Effector CD4-positive, alpha-beta T cell (primary cell): ENCODE data around the gene DUSP28.
"Not testable (repeated sequence)": the region's sequence is repeated elsewhere in the genome, so short reads cannot be mapped to it uniquely, and the experiment has no call there.

Experiments
- DNase-seq: peaks from one replicate; pipeline ENCODE4 v3.0.0-alpha.2; 2020

DUSP28 gene

DNA sequence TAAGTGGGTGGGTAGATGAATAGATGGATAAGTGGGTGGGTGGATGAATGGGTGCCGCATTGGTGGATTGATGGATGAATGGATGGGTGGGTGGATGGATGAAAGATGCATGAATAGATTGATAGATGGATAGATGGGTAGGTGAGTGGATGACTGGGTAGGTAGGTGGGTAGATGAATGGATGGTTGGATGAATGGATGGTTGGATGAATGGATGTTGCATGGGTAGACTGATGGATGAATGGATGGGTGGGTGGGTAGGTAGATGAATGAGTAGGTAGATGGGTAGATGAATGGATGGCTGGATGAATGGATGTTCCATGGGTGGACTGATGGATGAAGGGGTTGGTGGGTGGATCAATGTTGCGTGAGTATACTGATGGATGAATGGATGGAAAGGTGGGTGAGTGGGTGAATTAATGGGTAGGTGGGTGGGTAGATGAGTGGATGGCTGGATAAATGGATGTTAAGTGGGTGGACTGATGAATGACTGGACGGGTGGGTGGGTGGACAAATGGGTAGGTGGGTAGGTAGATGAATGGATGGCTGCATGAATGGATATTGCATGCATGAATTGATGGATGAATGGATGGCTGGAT, 32.9 kb upstream of the DUSP28 start:
- no peak for DNase-seq

DNA sequence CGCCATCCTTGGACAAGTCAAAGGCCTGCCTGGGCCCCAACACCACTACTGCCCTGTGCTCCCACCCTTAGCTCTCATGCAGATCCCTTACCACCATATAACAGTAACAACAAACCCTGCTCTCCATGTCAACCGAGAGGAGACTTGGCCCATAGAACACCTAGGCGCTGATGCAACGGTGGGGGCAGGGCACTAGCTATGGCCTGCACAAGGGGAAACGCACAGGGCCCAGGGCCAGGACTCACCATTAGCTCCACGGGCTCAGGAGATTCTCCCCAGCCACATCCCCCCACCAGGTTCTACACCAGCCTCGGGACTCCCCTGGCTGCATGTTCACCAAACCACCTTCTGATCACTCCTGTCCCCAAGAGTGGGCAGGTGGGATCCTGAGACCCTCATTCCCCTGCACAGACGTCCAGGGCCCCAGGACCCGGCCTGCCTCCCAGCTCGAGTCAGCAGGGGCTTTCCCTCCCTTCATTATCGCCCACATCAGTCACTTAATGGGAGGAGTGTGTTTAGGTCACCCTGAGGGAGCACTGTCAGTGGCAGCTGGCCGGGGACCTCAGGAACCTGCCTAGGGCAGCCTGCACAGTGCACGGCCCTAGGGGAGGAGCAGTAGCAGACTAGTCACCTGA, 31.6 kb upstream of the DUSP28 start:
- DNase-seq = no peak

DNA sequence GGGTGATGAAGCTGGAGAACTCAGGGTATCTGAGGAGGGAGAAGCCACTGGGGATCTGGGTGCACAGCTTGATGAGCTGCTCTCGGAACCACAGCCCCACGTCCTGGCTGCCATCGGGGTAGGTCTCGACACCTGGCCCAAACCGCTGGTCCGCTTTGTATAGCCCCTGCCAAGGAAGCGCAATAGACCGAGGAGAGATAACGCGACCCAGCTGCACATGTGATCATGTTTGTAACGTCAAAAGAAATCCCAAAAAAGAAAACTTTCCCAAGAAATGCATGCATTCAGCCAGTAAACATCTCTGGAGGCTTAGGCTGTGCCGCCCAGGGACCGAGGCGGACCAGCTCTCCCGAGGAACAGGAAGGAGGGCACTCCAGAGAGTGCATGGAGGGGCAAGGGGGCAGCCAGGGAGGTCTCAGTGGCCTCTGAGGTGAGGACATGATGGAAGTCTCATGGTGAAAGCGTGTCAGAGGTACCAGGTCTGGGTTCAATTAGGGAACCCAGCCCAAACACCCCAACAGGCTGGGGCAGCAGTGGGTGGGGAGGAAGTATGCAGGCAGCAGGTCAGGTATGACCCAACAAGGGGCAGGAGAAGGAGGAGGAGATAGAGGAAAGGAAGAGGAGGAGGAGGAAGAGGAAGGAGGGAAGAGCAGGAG, 30.7 kb upstream of the DUSP28 start:
- DNase-seq = no peak

DNA sequence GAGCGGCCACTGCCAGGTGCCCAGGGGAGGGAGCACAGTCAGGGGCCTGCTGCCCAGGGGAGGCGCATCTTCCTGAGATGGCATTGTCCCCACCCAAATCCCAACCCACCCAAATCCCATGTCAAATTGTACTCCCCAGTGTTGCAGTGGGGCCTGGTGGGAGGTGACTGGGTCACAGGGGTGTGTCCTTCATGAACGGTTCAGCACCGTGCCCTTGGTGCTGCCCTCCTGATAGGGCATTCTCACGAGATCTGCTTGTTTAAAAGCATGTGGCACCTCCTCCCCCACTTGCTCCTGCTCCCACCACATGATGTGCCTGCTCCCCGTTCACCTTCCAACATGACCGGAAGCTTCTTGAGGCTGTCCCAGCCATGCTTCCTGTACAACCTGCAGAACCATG, 30.0 kb upstream of the DUSP28 start:
- no peak for DNase-seq

DNA sequence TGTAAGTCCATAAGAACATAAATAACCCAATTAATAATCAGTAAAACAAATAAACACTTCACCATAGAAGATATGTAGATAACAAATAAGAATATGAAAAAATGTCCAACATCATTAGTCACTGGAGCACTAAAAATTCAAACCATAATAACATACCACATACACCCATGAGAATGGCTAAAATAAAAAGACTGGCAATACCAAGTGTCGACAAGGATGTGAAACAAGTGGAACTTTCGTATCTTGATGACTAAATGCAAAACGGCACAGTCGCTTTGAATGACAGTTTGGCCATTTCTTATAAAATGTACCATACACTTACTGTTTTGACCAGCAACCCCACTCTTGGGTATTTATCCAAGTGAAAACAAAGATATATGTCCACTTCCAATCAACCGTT, 29.1 kb upstream of the DUSP28 start:
- DNase-seq = no peak

DNA sequence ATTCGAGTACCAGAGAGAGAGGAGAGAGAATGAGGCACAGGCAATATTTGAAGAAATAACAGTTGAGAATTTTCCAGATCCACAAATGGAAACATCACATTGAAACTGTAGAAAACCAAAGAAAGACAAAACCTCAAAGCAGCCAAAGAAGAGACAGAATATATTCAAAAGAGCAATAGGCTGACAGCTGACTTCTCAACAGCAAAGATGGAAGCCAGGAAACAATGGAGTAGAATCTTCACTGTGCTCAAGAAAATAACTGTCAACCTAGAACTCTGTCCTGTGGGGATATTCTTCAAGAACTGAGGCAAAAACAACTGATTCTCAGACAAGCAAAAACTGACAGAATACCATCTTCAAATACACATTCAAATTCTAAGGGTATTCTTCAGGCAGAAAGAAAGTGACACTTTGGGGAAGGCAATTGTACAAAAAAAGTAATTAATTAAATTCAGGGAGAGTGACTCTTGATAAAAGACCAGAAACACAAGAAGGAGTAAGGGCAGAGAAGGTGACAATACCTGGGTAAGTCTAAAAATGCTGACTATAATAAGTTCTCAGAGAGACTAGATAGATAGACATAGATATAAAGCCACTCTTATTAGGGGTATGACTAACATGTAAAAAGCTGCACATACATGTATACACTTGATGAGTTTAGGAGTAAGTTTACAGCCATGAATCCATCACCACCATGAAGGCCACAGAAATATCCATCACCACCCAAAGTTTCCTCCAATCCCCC, 28.0 kb upstream of the DUSP28 start:
- no peak for DNase-seq

DNA sequence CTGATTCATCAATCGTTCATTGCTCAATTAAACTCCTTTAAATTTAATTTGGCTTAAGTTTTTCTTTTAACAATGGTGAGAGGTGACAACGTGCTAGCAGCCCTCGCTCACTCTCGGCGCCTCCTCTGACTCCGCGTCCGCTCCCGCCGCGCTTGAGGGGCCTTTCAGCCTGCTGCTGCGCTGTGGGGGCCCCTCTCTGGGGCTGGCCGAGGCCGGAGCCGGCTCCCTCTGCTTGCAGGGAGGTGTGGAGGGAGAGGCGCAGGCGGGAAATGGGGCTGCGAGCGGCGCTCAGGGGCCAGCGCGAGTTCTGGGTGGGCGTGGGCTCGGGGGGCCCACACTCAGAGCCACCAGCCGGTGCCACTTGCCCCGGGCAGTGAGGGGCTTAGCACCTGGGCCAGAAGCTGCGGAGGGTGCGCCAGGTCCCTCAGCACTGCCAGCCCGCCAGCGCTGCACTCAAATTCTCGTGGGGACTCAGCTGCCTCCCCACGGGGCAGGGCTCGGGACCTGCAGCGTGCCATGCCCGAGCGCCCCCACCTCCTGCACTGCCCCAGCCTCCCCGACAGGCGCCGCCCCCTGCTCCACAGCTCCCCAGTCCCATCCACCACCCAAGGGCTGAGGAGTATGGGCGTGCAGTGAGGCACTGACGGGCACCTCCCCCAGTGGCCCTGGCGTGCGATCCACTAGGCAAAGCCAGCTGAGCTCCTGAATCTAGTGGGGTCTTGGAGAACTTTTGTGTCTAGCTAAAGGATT, 22.0 kb upstream of the DUSP28 start:
- DNase-seq = no peak

DNA sequence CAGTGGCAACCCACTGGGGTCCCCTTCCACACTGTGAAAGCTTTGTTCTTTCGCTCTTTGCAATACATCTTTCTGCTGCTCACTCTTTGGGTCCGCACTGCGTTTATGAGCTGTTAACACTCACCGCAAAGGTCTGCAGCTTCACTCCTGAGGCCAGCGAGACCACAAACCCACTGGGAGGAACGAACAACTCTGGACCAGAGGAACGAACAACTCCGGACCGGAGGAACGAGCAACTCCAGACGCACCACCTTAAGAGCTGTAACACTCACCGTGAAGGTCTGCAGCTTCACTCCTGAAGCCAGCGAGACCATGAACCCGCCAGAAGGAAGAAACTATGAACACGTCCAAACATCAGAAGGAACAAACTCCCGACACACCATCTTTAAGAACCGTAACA, 21.1 kb upstream of the DUSP28 start:
- DNase-seq = not testable (repeated sequence)

DNA sequence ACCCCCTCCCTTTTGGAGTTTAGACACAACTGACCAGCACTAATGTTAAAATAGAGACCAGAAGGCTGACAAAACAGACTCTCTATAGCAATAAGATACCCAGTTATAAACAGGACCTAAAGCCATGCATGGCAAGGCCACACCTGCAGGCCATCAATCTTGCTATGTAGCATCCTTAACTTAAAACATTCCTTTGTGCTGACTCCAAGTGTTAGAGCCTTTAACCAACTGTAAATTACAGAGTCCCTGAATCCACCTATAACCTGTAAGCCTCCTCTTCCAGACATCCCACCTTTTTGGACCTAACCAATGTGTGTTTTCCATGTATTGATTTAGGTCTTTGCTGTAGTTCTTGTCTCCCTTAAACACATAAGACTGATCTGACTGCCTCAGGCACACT, 20.3 kb upstream of the DUSP28 start:
- DNase-seq = no peak

DNA sequence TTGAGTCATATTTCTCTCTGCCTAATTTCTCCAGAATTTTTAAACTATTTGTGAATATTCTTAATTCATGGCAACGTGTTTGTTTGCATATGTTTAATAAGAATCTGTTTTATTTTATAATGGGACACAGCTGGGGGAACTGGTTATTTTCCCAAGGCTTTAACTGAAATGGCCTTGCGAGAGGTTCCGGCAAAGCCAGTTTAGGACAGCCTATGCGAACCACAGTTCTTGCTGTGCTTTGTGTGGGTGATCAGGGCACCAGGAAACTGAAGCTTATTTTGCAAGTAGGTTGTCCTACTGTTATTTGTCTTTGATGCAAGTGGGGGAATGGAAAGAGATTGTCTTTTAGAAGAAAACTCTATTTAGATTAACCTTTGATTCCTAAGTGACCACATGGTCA, 8.9 kb upstream of the DUSP28 start:
- DNase-seq = no peak

DNA sequence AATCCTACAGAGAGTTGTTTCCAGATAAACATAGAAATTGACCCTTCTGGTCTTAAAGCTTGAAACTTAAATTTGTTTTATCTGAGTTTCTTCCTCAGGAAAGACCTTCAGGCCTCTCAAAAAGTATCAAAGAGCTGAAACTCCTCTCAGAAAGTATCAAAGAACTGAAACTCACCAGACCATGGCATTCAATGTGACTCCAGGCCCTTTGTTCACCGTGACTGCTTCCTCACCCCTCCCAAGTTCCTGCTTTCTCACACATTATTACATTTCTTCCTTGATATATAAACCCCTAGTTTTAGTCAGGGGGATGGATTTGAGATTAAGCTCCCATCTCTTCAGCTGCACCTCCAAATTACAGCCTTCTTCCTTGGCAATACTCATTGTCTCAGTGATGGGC, 8.3 kb upstream of the DUSP28 start:
- DNase-seq = no peak

DNA sequence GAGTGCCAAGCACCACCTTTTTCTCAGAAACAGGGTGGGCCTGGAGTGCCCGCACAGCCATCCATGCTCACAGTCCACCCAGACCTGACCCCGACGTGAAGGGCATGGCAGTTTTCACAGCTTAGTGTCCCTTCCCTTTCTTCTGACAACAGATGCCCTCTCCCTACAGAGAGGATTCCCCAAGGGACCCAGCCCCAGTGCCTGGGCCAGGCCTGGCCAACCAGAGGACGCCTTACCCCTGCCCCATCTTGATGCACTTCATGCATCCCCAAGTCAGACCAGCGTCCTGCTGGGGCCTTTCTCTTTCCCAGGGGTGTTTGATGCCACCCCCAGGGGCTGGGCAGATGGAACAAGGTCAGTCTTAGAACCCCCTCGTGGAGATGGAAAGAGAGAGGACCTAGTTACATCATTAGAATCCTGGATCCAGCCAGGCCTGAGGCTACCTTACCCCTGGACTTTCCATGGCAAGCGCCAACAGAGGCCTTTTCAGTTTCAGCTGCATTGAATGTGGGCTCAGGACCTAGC, 6.1 kb upstream of the DUSP28 start:
- DNase-seq = no peak

DNA sequence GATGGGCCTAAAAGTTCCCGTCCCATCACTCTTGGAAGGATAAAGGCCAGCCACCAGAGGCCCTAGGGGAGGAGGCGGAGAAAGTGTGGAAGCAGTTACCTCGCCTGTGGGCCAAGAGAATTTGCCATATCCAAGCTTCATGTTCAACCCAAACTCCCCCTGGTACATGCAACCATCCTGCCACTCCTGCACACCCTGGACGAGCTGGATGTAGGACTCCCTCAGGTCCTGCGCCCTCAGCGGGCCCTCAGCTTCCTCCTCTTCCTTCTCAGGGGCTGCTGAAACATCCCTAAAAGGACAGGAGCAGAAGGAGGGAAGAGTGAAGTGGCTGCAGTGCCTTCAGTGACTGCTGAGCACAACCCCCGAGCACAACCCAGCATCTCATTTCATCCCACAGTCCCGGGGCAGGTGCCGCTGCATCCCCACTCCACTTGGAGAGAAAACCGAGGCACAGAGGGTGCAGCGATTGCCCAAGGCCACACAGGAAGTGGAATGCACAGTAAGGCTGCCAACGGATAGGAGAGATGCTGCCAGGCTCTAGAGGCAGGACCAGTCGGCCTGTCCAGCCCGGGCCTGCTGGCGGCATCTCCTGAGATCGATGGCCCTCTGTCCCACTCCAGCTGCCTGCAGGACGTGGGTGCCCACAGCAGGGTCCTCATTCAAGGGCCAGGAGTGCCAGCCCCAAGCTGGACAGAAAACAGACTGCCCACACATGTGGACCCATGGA, 5.2 kb upstream of the DUSP28 start:
- no peak for DNase-seq

DNA sequence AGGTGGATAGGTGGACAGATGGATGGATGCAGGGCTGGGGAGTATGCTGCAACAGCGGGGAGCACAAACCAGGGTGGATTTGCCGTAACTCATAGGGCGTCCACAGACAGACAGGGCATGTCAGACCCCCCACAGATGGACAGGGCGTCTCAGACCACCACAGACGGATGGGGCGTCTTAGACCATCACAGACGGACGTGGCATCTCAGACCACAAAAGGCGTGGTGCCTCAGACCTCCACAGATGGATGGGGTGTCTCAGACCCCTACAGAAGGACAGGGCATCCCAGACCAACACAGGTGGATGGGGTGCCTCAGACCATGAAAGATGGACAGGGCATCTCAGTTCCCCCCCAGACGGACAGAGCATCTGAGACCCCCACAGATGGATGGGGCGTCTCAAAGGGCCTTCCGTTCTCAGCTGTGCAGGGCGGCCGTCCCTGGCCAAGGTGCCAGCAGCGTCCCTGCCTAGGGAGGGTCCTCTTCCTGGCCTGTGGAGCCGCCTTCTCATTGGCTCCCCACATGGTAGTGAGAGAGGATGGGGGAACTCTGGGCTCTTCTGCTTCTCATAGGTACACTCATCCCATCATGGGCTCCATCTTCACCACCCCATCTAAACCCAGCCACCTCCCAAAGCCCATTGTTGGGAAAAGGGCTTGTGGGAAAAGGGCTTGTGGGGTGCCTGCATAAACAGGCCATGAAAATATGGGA, 4.5 kb upstream of the DUSP28 start:
- DNase-seq = no peak

DNA sequence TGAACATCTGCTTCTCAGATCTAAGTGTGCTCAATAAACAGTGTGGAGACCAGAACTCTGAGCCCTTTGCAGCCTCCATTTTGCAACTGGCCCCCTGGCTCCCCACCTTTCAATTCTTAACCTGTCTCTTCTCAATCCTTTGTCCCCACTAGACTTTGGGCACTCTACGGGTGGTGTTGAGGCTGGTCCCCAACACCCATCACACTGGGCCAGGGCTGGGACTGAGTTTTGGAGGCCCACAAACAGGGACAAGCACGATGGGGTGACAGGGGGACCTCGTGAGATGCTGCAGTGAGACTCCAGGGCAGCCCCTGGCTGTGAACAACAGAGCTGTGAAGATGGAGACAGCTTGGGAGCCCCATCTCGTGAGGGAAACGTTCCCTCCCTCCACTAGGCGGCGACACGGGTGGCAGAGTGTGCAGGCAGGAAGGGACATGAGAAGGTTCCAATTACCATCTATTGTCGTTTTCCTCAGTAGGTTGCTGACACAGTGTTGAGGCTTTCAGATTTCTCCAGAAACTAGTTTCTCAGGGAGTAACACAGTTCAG, 3.5 kb upstream of the DUSP28 start:
- DNase-seq = peak; percentile 60

DNA sequence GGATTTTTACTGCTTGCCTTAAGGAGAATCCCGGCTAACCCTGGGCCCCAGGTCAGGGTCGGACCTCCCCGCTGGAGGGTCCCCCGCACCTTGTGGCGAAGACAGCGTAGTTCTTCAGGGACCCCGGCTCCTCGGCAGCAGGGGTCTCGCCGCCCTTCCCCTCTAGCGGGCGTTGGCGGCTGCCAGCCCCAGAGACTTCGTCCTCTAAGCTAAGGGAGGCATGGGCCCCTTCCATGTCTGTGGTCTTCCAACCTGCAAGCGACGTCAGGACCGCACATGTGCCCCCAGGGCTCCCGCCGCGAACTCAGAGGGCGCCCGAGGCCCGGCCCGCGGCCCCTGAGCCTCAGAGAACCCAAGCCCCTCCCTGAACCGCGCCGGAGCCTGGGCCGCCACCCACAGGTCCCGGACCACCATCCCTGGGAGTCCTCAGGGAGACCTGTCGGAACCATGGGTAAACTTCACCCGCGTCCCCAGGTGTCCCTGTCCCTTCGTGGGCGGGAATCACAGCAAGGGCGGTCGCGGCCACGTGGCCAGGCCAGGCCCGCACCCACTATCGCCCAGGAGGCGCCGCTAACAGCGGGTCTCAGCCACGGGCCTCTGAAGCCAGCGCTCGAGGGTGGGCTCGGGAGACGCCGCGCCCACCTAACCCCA, 2.9 kb upstream of the DUSP28 start:
- no peak for DNase-seq

DNA sequence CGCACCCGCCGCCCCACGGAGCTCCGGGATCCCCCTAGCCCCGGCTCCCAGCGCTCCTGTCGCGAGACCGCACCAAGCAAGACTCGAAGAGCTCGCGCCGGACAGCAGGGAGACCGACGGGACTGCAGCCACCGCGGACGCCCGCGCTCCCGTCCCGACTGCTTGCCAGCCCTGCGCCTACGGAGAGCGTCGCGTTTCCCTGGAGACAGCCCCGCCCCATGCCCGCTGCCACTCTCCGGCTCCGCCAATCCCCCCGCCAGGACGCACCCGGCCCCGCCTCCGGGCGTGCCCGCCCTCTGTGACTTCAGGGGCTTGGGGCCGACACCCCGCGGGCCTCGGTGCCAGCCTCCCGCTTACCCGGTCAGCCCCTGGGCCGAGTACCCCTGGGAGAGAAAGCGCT, 2.3 kb upstream of the DUSP28 start, which contains the start of gene ANKMY1:
TSS of gene ANKMY1 (minus strand) at position 181 of the 400 bp plus-strand sequence. CDS start 653 bp downstream, outside the sequence.
- peak; percentile 40 for DNase-seq

DNA sequence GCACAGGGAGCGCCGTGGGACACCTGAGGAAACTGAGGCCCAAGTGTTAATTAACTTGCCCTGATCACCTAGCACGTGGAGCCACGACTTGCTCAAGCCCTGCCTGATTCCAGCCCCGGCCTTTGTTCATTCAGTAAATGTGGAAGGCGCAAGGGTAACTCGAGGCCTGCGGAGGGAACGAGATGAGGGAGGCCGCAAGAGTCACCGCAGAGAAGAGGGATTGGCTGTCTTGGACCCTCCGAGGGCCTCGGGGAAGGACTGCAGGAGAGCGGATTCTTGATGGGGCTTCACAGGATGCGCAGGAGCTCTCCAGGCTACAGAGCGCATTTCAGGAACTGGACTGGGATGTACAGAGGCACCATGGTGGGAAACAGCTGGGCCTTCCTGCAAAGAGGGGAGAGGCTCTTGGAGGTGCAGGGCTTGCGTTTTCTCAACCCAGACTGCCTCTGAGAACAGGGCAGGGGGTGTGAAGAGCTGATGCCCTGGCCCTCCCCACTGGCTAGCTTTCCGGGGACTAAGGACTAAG, 1.9 kb upstream of the DUSP28 start:
- no peak for DNase-seq

DNA sequence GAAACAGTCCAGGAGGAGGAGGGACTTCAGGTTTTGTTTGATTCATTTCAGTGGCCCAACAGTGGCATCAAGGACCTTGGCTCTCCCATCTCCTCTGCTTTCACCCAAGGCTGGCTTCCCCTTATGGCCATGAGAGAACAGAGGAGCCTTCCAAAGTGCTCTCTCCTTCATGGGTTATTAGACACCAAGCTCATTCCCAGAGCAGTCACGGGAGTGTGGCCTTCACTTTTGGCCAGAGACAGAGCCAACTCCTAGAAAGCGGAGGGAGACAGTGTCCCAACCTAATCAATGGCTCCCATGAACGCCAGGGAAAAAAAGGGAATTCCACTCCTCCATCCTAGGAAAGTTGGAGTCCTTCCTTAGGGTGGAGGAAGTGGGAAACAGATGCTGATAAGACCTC, 871 bp upstream of the DUSP28 start:
- DNase-seq = no peak
